Esophagus squamous epithelium (tissue), 4 donors: ENCODE data around the gene LIPC.

Experiments
- POLR2A ChIP-seq, 4 donors: fragments of 450-650 bp; IDR thresholded peaks; one replicate each; pipeline ENCODE4 v1.6.1; 2017; ENCODE audit warnings: antibody characterized with exemption in 4 of 4, mild to moderate bottlenecking in 4 of 4, moderate library complexity in 3 of 4
- TF ChIP-seq, protein P1 (sequence below), 6 experiments: fragments of 450-650 bp in 4 of 6; fragments of 200-600 bp in 2 of 6; sonication (generic) in 2 of 6; IDR thresholded peaks; one replicate each; pipeline ENCODE4 v1.5.1; 2016 to 2019; ENCODE audit warnings: antibody characterized with exemption in 6 of 6, mild to moderate bottlenecking in 4 of 6, moderate library complexity in 4 of 6

DNA sequence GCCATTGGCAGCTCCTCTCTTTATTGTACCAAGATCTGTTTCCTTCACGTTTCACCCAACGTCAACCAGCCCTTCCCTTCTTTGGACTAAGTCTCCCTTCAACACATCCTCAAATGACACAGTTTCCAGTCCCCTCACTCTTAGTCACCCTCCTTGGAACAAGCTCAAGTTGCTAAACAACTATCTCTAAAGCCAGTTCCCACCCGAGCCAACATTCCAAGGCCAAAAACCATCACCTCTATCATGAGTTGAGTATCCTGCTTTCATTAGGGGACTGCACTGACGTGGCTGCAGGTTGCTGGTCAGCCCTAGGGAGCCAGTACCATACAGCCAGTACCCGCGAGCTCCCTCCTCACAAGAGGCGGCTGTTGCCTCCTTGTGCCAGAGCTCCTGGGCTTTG lies 73.8 kb downstream of the LIPC start:
- TF ChIP-seq, protein P1, sequence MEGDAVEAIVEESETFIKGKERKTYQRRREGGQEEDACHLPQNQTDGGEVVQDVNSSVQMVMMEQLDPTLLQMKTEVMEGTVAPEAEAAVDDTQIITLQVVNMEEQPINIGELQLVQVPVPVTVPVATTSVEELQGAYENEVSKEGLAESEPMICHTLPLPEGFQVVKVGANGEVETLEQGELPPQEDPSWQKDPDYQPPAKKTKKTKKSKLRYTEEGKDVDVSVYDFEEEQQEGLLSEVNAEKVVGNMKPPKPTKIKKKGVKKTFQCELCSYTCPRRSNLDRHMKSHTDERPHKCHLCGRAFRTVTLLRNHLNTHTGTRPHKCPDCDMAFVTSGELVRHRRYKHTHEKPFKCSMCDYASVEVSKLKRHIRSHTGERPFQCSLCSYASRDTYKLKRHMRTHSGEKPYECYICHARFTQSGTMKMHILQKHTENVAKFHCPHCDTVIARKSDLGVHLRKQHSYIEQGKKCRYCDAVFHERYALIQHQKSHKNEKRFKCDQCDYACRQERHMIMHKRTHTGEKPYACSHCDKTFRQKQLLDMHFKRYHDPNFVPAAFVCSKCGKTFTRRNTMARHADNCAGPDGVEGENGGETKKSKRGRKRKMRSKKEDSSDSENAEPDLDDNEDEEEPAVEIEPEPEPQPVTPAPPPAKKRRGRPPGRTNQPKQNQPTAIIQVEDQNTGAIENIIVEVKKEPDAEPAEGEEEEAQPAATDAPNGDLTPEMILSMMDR (IDR thresholded peaks at IDR 0.05) = no peak
- no peak for TF ChIP-seq POLR2A (IDR thresholded peaks at IDR 0.05)
